Epidermal melanocyte (primary cell): ENCODE results near the gene CACNB4.

ENCODE experiments used
- DNase-seq: peaks from one replicate; pipeline ENCODE4 v3.0.0; 2011; ENCODE audit warnings: low spot score; ENCODE audit not compliant: insufficient read length

Gene CACNB4

GRCh38 chr2:151976945-151977353 is 121.9 kb downstream of the CACNB4 start:
- no peak for DNase-seq

GRCh38 chr2:151975460-151976414 is 123.1 kb downstream of the CACNB4 start:
- no peak for DNase-seq

DNA sequence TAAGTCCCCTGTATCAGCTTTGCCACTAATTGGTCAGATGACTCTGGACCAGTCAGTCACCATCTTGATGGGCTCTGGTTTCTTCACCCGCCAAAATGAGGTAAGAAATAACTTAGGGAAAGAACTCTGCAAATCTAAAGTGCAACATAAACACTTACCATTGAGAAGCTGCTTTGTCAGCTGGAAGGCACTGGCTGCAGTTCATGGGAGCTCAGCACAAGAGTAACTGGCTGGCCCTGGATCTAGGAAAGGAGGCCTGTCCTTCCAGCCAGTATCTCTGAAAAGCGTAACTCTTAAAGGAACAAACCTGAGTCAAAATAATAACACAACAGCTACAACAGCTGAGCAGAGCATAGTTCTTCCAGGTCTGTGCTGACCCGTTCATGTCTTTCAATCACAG is 123.9 kb downstream of the CACNB4 start:
- DNase-seq: no peak

DNA sequence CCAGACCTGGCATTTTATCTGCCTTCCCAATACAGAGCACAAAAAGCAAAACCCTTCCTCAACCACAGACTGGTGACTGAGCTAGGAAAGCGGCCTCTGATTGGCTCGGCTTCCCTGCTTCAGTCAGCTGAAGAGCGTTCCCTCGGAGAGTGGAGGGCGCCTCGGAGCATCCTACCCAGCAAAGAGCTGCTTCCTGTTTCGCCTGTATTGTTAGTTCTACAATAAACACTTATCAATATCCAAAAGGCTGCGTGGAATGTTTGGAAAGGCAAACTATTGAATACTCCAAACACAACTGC is 125.0 kb downstream of the CACNB4 start:
- DNase-seq: no peak

DNA sequence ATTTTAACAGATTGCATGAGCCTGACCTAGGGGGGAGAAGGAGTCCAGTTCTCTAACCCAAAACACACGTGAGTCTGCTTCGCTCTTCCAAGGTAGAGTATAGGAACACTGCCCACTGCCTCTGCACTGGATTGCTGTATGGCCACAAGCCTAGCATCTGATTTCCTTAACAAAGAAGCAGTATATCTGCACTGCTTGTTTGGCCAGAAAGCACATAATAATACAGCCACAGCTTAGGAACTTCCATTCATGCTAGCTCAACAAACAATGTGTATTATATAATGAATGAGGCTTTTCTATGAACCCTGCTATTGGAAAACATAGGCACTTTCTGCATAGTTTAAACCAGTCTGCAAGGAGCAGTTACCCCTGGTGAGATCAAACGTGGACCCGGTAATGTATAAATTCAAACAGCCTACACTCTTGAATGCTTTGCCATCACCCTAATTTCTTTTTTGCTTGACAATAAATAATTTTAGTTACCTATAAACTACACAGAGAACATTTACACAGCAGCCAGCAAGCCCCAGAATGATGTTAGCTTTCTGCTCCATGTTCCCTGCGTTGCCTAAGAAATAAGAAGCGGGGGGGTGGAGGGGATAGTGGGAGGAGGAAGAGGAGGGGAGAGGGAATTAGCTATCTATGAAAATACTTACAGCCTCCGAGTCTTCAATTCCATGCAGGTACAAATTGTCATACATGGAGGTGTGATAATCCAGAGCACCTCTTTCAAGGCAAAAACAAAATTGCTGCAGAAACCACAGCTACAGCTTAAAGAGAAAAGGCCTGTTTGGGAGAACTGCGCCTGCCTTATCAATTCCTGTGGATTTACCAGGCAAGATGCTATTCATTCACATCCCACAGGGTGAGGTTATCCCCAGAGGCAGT is 125.6 kb downstream of the CACNB4 start:
- no peak for DNase-seq

- DNase-seq: no peak
Measured at GRCh38 chr2:151972241-151973012, 126.4 kb downstream of the CACNB4 start.

GRCh38 chr2:151971301-151972051 is 127.4 kb downstream of the CACNB4 start:
- DNase-seq: no peak

GRCh38 chr2:151968770-151969470 is 129.9 kb downstream of the CACNB4 start:
- DNase-seq: no peak

- no peak for DNase-seq
Measured at GRCh38 chr2:151967829-151968722, 130.8 kb downstream of the CACNB4 start.

DNA sequence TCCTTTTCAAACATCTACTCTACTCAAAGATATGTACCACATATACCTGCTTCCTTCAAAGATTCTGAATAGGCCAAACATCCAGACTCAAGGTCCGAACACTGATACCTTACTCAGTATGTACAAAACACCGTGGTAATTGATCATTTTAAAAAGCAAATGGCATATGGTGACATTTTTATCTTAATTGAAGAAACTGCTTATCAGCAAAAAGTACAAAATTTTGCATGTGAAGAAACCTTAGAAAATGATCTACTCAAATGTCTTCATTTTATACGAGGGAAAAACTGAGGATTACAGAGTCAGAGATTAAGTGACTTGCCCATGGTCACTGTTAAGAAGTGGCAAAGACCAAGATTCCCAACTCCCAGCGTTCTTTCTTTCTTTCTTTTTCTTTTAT is 133.0 kb downstream of the CACNB4 start:
- no peak for DNase-seq

GRCh38 chr2:151961558-151961957 is 137.3 kb downstream of the CACNB4 start:
- DNase-seq: no peak

- DNase-seq: no peak
Measured at GRCh38 chr2:151959238-151959637, 139.6 kb downstream of the CACNB4 start.

DNA sequence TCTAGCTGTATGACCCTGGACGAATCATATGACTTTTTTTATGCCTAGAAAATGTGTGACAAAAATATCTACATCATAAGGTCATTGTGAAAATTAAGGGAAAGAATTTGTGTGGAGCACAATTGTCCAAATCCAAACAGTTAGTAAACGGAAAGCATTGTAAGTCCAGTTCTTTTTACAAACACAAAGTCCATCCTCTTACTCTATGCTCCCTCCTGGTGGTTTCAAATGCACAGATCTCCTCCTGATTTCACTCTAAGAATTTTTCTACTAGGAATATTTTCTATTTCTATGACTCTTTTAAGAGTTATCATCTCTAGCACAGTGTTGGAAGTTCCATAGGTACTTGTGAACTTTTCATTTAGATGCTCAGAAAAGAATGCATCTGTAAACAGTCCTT is 145.4 kb downstream of the CACNB4 start:
- no peak for DNase-seq

- DNase-seq: no peak
Measured at GRCh38 chr2:151952691-151953456, 146.0 kb downstream of the CACNB4 start.

DNA sequence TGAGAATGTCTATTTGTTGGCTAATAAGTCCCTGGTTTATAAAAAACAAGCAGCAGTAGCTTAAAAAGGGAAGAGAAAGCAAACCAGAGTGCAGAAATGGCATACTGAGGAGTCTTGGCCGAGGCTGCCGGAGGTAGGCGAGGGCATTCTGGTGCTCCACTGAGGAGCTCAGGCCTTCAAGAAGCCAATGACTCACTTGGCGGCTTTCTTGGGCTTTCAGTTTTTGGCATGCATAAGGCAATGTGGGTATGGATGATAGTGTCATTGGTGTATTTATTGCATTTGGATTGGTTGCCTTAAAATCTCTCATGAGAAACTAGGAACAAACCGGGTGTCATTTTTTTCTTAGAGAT is 151.1 kb downstream of the CACNB4 start:
- no peak for DNase-seq

DNA sequence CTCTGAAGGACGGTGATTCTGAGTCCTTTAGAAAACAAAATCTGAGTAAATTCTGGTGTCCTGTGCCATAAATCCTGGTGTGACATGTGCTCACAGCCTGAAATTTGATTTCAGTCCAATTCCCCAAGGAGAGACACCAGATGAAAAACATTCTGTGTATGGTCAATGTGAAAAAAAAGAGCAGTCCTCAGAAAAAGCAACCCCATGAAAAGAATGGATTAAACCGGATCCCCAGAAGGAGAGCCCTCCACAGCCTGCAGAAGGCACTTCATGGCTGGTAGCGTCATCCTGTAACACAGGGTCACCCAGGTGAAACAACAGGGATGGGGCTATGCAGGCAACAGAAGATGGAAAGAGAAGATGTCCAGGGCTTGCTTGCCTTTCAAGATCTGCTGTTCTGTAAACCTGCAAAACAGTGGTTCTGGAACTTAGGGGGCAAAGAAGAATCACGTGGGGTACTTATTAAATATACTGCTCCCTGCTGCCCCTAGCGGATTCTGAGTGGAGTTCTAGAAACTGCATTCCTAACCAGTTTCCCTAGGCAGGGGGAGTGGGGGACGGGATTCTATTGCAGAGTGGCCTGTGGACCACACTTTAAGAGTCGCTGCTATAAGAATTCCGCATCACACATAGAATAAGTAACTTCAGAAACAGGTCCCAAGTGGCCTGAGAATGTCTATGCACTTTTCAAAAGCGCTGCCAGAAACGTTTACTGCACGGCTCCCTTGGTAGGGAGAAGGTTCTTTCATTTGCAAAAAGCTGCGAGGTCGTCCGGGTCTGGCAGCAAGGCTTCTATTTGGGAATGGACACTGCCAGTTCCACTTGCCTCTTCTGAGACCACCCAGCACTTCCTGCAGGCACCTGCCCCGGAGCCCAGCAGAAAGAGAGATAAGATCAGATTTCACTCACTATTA is 151.7 kb downstream of the CACNB4 start:
- no peak for DNase-seq

- no peak for DNase-seq
Measured at GRCh38 chr2:151946250-151946884, 152.5 kb downstream of the CACNB4 start.
